Astrocyte of the cerebellum (primary cell): ENCODE data around the gene EPC1.
"Not testable (repeated sequence)": the region's sequence is repeated elsewhere in the genome, so short reads cannot be mapped to it uniquely, and the experiment has no call there.

Source experiments
- DNase-seq: peaks from one replicate; pipeline ENCODE4 v3.0.0-alpha.2; 2011; ENCODE audit warnings: low read depth
- H3K4me3 ChIP-seq: 2 replicates; pipeline ENCODE4 v1.5.1; 2011; ENCODE audit warnings: mild to moderate bottlenecking, low read depth, low read length, moderate library complexity
- CTCF ChIP-seq: IDR thresholded peaks from 2 replicates; pipeline ENCODE4 v1.5.1; 2012; ENCODE audit warnings: low read length, low read depth, moderate library complexity, mild to moderate bottlenecking; ENCODE audit errors: missing control alignments
- in situ Hi-C: cut with HindIII; loops from 2 replicates; pipeline ENCODE4 v1.10.0; 2017; ENCODE audit warnings: low sequenced_read_pairs

Gene EPC1

GRCh38 chr10:32360884-32361283, 13.9 kb upstream of the EPC1 start:
- no peak for TF ChIP-seq CTCF
- no peak overlapping the region for H3K4me3 ChIP-seq
- no peak for DNase-seq
- in situ Hi-C loops, result no loop called here

DNA sequence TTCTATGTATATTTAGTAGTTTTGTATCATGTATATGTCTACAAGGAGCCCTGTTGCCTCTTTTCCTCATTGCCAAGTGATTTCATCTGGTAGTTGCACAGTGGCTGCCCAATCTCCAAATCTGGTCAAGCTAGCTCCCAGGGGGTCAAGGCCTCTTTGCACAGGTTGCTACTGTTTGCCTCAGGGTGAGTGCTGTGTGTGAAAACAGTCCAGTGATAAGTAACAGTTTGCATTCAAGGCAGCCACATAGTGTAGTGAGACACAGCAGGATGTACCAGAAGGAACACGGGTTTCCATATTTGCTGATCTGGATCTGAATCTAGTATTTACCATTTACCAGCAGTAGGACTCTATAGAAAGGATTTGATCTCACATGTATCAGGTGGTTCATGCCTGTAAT, 13.3 kb upstream of the EPC1 start:
- H3K4me3 ChIP-seq, result no peak overlapping the region
- in situ Hi-C loops, result no loop called here
- DNase-seq, result no peak
- no peak for TF ChIP-seq CTCF

GRCh38 chr10:32357056-32357735, 10.2 kb upstream of the EPC1 start:
- TF ChIP-seq CTCF, result no peak
- no peak for DNase-seq
- in situ Hi-C loops, result no loop called here
- no peak overlapping the region for H3K4me3 ChIP-seq

DNA sequence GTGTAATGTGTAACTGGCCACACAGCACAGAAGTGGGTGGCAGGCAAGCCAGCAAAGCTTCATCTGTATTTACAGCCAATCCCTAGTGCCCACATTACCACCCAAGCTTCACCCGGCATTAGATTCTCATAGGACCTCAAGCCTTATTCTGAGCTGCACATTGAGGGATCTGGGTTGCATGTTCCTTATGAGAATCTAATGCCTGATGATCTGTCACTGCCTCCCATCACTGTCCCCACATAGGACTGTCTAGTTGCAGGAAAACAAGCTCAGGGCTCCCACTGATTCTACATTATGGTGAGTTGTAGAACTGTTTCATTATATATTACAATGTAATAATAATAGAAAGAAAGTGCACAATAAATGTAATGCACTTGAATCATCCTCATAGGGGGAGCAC, 7.7 kb upstream of the EPC1 start:
- in situ Hi-C loops, DNase-seq, H3K4me3 ChIP-seq: not testable (repeated sequence)

DNA sequence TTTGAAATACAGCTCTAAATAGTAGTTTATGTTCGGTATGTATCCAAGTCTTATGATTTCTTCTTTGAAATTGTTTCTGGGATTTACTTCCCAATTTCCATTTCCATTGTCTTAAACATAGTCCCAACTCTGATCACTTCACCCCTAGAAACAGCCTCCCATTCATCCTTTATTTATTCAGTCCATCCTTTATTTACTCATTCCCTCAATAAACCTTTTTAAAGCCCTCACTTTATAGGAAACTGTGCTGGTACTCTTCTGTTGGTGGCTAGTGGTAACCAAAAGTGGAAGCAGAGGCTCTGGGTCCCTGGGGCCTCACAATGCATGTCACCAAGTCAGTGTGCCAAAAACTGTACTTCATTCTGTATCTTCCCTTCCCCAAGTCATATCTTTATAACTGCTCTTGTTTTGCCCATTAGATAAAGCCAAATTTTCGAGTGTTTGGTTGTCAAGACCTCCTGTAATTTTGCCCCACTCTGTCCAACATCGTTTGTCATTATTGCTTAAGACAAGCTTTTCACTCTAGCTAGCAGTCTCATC, 3.9 kb upstream of the EPC1 start:
- no peak for DNase-seq
- in situ Hi-C loops, result no loop called here
- no peak overlapping the region for H3K4me3 ChIP-seq
- no peak for TF ChIP-seq CTCF

- DNase-seq, result no peak
- H3K4me3 ChIP-seq, result no peak overlapping the region
- no peak for TF ChIP-seq CTCF
- in situ Hi-C loops, result no loop called here
These were observed 3.2 kb upstream of the EPC1 start for GRCh38 chr10:32349968-32350738.

DNA sequence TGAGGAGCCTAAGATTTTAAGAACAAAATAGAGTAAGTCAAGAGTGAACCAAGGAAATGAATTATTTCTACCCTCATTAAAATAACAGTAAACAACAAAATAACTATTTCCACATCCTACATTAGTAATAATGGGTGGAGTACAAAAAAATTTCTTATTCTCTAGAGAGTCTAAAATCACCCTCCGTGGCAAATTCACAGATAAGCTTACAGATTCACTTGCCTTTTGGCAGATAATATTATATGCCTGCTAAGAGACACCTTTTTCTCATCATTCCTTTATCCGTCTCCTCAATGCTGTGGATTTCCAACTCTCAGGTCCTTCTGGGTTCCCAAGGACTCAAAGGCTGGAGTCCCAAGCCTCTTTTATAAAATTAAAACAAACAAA, 2.2 kb upstream of the EPC1 start:
- in situ Hi-C loops, result no loop called here
- no peak for TF ChIP-seq CTCF
- no peak for DNase-seq
- no peak overlapping the region for H3K4me3 ChIP-seq
